ENCODE data around the gene TNPO2. TPM values are rescaled to one million over a fixed set of nuclear protein-coding genes. Genes with fewer than 3 reads are reported as not detected.

The TNPO2 gene
- polyA plus RNA-seq, 3 donors: 0.28 to 45.2 (median 0.52) TPM

DNA sequence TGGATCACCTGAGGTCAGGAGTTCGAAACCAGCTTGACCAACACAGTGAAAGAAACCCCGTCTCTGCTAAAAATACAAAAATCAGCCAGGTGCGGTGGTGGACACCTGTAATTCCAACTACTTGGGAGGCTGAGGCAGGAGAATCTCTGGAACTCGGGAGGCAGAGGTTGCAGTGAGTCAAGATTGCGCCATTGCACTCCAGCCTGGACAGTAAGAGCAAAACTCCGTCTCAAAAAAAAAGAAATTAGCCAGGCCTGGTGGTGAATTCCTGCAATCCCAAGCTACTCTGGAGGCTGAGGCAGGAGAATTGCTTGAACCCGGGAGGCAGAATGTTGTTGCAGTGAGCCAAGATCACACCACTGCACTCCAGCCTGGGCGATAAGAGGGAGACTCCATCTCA, 15.1 kb downstream of the TNPO2 start:
- intact Hi-C loops (cut with micrococcal nuclease): no loop called here
- DNase-seq: no peak
- no peaks in the 10 kb centered on the region for H3K4me1 Mint-ChIP-seq
- H3K27me3 Mint-ChIP-seq (ENCODE audit: low read depth in 3 of 3): peaks cover 0 to 1% (median 0%) of the 10 kb centered on the region in 3 donors
- peaks cover 0 to 4% (median 0%) of the 10 kb centered on the region in 7 donors for H3K9me3 Mint-ChIP-seq
- Histone ChIP-seq H3K9ac (ENCODE audit: insufficient read depth, low read length, poor library complexity, severe bottlenecking) (no peak overlapping the region), H3K9me3 (replicated peaks in 1 of 2; ENCODE audit: control insufficient read depth in 1 of 2, insufficient read depth in 1 of 2, low read length in 2 of 2) (no peaks in the 10 kb centered on the region), H3K79me2 (ENCODE audit: insufficient read depth, low read length) (no peaks in the 10 kb centered on the region), H2AFZ (ENCODE audit: insufficient read depth, low read depth, low read length, poor library complexity, severe bottlenecking) (no peak overlapping the region), H3K36me3 (replicated peaks in 1 of 2; ENCODE audit: control insufficient read depth in 1 of 2, insufficient read depth in 2 of 2, low read length in 2 of 2) (peaks cover 73 to 88% of the 10 kb centered on the region in 2 donors), H3K4me3 (replicated peaks in 1 of 3; ENCODE audit: low read depth in 2 of 3, low read length in 3 of 3) (no peak overlapping the region), H4K20me1 (ENCODE audit: insufficient read depth, low read length) (no peaks in the 10 kb centered on the region), H3K4me2 (replicated peaks; ENCODE audit: extremely low read depth, low read length, poor library complexity, severe bottlenecking) (no peak overlapping the region), H3K27me3 (ENCODE audit: control insufficient read depth in 2 of 2, insufficient read depth in 2 of 2, low read length in 2 of 2) (no peaks in the 10 kb centered on the region), H3K4me1 (ENCODE audit: control insufficient read depth in 1 of 2, insufficient read depth in 2 of 2, low read length in 2 of 2) (no peaks in the 10 kb centered on the region), H3K27ac (ENCODE audit: low read depth in 1 of 2, low read length in 2 of 2) (no peak overlapping the region)
- TF ChIP-seq, protein P1, sequence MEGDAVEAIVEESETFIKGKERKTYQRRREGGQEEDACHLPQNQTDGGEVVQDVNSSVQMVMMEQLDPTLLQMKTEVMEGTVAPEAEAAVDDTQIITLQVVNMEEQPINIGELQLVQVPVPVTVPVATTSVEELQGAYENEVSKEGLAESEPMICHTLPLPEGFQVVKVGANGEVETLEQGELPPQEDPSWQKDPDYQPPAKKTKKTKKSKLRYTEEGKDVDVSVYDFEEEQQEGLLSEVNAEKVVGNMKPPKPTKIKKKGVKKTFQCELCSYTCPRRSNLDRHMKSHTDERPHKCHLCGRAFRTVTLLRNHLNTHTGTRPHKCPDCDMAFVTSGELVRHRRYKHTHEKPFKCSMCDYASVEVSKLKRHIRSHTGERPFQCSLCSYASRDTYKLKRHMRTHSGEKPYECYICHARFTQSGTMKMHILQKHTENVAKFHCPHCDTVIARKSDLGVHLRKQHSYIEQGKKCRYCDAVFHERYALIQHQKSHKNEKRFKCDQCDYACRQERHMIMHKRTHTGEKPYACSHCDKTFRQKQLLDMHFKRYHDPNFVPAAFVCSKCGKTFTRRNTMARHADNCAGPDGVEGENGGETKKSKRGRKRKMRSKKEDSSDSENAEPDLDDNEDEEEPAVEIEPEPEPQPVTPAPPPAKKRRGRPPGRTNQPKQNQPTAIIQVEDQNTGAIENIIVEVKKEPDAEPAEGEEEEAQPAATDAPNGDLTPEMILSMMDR (IDR thresholded peaks at IDR 0.05): no peak
- no peak overlapping the region for H3K4me3 Mint-ChIP-seq
- peaks cover 69 to 94% of the 10 kb centered on the region in 2 donors for H3K36me3 Mint-ChIP-seq
- 95% methylated on average over 6 of the region's 8 CpGs for WGBS (ENCODE audit: insufficient coverage)
- H3K27ac Mint-ChIP-seq: no peak overlapping the region

DNA sequence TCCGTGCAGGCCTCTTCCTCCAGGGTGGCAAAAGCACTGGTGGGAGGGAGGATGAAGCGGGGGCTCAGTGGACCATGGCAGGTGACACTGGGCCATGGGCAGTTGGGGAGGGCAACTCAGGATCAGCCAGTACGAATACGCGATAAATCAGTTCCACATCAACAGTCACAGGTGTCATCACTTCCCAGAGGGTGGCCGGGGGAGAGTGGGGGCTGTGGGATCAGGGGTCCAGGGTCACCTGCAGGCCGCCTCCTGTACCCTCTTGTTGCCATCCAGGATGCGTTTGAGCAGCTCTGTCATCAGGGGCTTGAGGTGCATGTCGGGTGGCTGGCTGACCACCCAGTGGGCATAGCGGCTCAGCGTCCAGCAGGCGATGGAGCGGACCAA, 17.4 kb downstream of the TNPO2 start:
- Histone ChIP-seq H3K9me3 (replicated peaks in 1 of 2; ENCODE audit: control insufficient read depth in 1 of 2, insufficient read depth in 1 of 2, low read length in 2 of 2) (no peaks in the 10 kb centered on the region), H3K36me3 (replicated peaks in 1 of 2; ENCODE audit: control insufficient read depth in 1 of 2, insufficient read depth in 2 of 2, low read length in 2 of 2) (peaks cover 80 to 93% of the 10 kb centered on the region in 2 donors), H3K4me3 (replicated peaks in 1 of 3; ENCODE audit: low read depth in 2 of 3, low read length in 3 of 3) (no peak overlapping the region), H3K27ac (ENCODE audit: low read depth in 1 of 2, low read length in 2 of 2) (no peak overlapping the region), H3K79me2 (ENCODE audit: insufficient read depth, low read length) (no peaks in the 10 kb centered on the region), H3K27me3 (ENCODE audit: control insufficient read depth in 2 of 2, insufficient read depth in 2 of 2, low read length in 2 of 2) (no peaks in the 10 kb centered on the region), H3K9ac (ENCODE audit: insufficient read depth, low read length, poor library complexity, severe bottlenecking) (no peak overlapping the region), H2AFZ (ENCODE audit: insufficient read depth, low read depth, low read length, poor library complexity, severe bottlenecking) (no peak overlapping the region), H3K4me2 (replicated peaks; ENCODE audit: extremely low read depth, low read length, poor library complexity, severe bottlenecking) (no peak overlapping the region), H3K4me1 (ENCODE audit: control insufficient read depth in 1 of 2, insufficient read depth in 2 of 2, low read length in 2 of 2) (no peaks in the 10 kb centered on the region), H4K20me1 (ENCODE audit: insufficient read depth, low read length) (no peaks in the 10 kb centered on the region)
- no peak for DNase-seq
- H3K4me3 Mint-ChIP-seq: no peak overlapping the region
- intact Hi-C loops (cut with micrococcal nuclease): no loop called here
- peaks cover 70 to 96% of the 10 kb centered on the region in 2 donors for H3K36me3 Mint-ChIP-seq
- 90% methylated on average over 7 of the region's 13 CpGs for WGBS (ENCODE audit: insufficient coverage)
- no peaks in the 10 kb centered on the region for H3K4me1 Mint-ChIP-seq
- TF ChIP-seq, protein P1 (IDR thresholded peaks at IDR 0.05): no peak
- no peak overlapping the region for H3K27ac Mint-ChIP-seq
- H3K9me3 Mint-ChIP-seq: no peaks in the 10 kb centered on the region
- peaks cover 0 to 2% (median 1%) of the 10 kb centered on the region in 3 donors for H3K27me3 Mint-ChIP-seq (ENCODE audit: low read depth in 3 of 3)
